Measurements from ENCODE around the gene SLC41A1. TPM values are rescaled to one million over a fixed set of nuclear protein-coding genes. Genes with fewer than 3 reads are reported as not detected.

Gene SLC41A1
- total RNA-seq, 4 donors from 2014 or later = 4.0 to 21.5 (median 6.8) TPM

- no peak overlapping the region for H3K4me3 ChIP-seq
- H3K27ac ChIP-seq = no peak overlapping the region
- peaks cover 0 to 5% (median 0%) of the 10 kb centered on the region in 3 donors for H3K36me3 ChIP-seq
- H3K9me3 ChIP-seq = no peaks in the 10 kb centered on the region
- TF ChIP-seq CTCF (IDR thresholded peaks at IDR 0.05) = no peak
- no peak for TF ChIP-seq POLR2A (IDR thresholded peaks at IDR 0.05)
- DNase-seq = no peak
- peaks cover 0 to 6% (median 6%) of the 10 kb centered on the region in 4 donors for H3K4me1 ChIP-seq
- H3K27me3 ChIP-seq = no peaks in the 10 kb centered on the region
Measured at GRCh38 chr1:205770618-205771017, 42.4 kb downstream of the SLC41A1 start.

GRCh38 chr1:205769641-205770365 is 43.2 kb downstream of the SLC41A1 start:
- H3K27me3 ChIP-seq = no peaks in the 10 kb centered on the region
- DNase-seq = no peak
- H3K27ac ChIP-seq = no peak overlapping the region
- H3K36me3 ChIP-seq = peaks cover 0 to 5% (median 0%) of the 10 kb centered on the region in 3 donors
- TF ChIP-seq CTCF (IDR thresholded peaks at IDR 0.05) = no peak
- no peak for TF ChIP-seq POLR2A (IDR thresholded peaks at IDR 0.05)
- H3K9me3 ChIP-seq = no peaks in the 10 kb centered on the region
- H3K4me3 ChIP-seq = no peak overlapping the region
- peaks cover 0 to 6% (median 5%) of the 10 kb centered on the region in 4 donors for H3K4me1 ChIP-seq

GRCh38 chr1:205767248-205767647 is 45.8 kb downstream of the SLC41A1 start:
- Histone ChIP-seq H3K36me3 (peaks cover 0 to 5% (median 0%) of the 10 kb centered on the region in 3 donors), H3K4me1 (no peaks in the 10 kb centered on the region), H3K9me3 (no peaks in the 10 kb centered on the region), H3K27ac (no peak overlapping the region), H3K27me3 (no peaks in the 10 kb centered on the region), H3K4me3 (no peak overlapping the region)
- no peak for DNase-seq
- TF ChIP-seq CTCF (IDR thresholded peaks at IDR 0.05) (no peak), POLR2A (IDR thresholded peaks at IDR 0.05) (no peak)

- Histone ChIP-seq H3K36me3 (peaks cover 0 to 5% (median 0%) of the 10 kb centered on the region in 3 donors), H3K27me3 (no peaks in the 10 kb centered on the region), H3K27ac (no peak overlapping the region), H3K4me3 (no peak overlapping the region), H3K9me3 (no peaks in the 10 kb centered on the region), H3K4me1 (no peaks in the 10 kb centered on the region)
- DNase-seq = no peak
- TF ChIP-seq POLR2A (IDR thresholded peaks at IDR 0.05) (no peak), CTCF (IDR thresholded peaks at IDR 0.05) (no peak)
Measured at GRCh38 chr1:205766570-205766969, 46.4 kb downstream of the SLC41A1 start.

GRCh38 chr1:205766038-205766437 is 47.0 kb downstream of the SLC41A1 start:
- no peak for TF ChIP-seq CTCF (IDR thresholded peaks at IDR 0.05)
- no peak for DNase-seq
- Histone ChIP-seq H3K4me1 (no peaks in the 10 kb centered on the region), H3K9me3 (no peaks in the 10 kb centered on the region), H3K36me3 (peaks cover 0 to 5% (median 0%) of the 10 kb centered on the region in 3 donors), H3K4me3 (no peak overlapping the region), H3K27me3 (no peaks in the 10 kb centered on the region), H3K27ac (no peak overlapping the region)
